ENCODE measurements around the gene HIF3A.
A peak's percentile ranks its signal among the peaks of the same experiment; 100 is the strongest.
"Not testable (repeated sequence)": the region's sequence is repeated elsewhere in the genome, so short reads cannot be mapped to it uniquely, and the experiment has no call there.

The HIF3A gene

GRCh38 chr19:46365561-46365960 is 68.7 kb downstream of the HIF3A start:
- DNase-seq: no peak

- DNase-seq: peak; percentile 81
Measured at GRCh38 chr19:46366620-46367292, 69.9 kb downstream of the HIF3A start.

GRCh38 chr19:46367426-46367825 is 70.6 kb downstream of the HIF3A start:
- DNase-seq: no peak

GRCh38 chr19:46368116-46368515 is 71.3 kb downstream of the HIF3A start:
- DNase-seq: no peak

GRCh38 chr19:46369817-46370216 is 73.0 kb downstream of the HIF3A start:
- DNase-seq: no peak

- no peak for DNase-seq
Measured at GRCh38 chr19:46371371-46371901, 74.6 kb downstream of the HIF3A start.

- DNase-seq: peak; percentile 57
Measured at GRCh38 chr19:46372901-46373490, 76.2 kb downstream of the HIF3A start.

- peak; percentile 97 for DNase-seq
Measured at GRCh38 chr19:46373491-46374359, 76.9 kb downstream of the HIF3A start.

GRCh38 chr19:46374536-46375475 is 78.0 kb downstream of the HIF3A start:
- no peak for DNase-seq

- not testable (repeated sequence) for DNase-seq
Measured at GRCh38 chr19:46375476-46376067, 78.7 kb downstream of the HIF3A start.

- DNase-seq: no peak
Measured at GRCh38 chr19:46376241-46377153, 79.7 kb downstream of the HIF3A start.

- peak; percentile 79 for DNase-seq
Measured at GRCh38 chr19:46378268-46378667, 81.4 kb downstream of the HIF3A start.

- DNase-seq: no peak
Measured at GRCh38 chr19:46380690-46381089, 83.8 kb downstream of the HIF3A start.

GRCh38 chr19:46381346-46381745 is 84.5 kb downstream of the HIF3A start:
- DNase-seq: no peak

- DNase-seq: no peak
Measured at GRCh38 chr19:46381756-46382345, 85.0 kb downstream of the HIF3A start.

- no peak for DNase-seq
Measured at GRCh38 chr19:46383171-46383815, 86.5 kb downstream of the HIF3A start.

- DNase-seq: no peak
Measured at GRCh38 chr19:46383846-46384245, 87.0 kb downstream of the HIF3A start.

- DNase-seq: peak; percentile 49
Measured at GRCh38 chr19:46384396-46384795, 87.6 kb downstream of the HIF3A start.

- DNase-seq: no peak
Measured at GRCh38 chr19:46385636-46386035, 88.8 kb downstream of the HIF3A start.

- no peak for DNase-seq
Measured at GRCh38 chr19:46386151-46386550, 89.3 kb downstream of the HIF3A start.

Data from NCI-H1694 (cell line).